HG02981 (cell line): Measurements from ENCODE around the gene ZHX3.

Experiments used
- ATAC-seq: cut with Tn5 transposase; IDR thresholded peaks from one replicate; pipeline ENCODE4 v1.9.1; 2021; ENCODE audit warnings: mild to moderate bottlenecking, moderate library complexity; ENCODE audit not compliant: unreplicated experiment

Gene ZHX3

DNA sequence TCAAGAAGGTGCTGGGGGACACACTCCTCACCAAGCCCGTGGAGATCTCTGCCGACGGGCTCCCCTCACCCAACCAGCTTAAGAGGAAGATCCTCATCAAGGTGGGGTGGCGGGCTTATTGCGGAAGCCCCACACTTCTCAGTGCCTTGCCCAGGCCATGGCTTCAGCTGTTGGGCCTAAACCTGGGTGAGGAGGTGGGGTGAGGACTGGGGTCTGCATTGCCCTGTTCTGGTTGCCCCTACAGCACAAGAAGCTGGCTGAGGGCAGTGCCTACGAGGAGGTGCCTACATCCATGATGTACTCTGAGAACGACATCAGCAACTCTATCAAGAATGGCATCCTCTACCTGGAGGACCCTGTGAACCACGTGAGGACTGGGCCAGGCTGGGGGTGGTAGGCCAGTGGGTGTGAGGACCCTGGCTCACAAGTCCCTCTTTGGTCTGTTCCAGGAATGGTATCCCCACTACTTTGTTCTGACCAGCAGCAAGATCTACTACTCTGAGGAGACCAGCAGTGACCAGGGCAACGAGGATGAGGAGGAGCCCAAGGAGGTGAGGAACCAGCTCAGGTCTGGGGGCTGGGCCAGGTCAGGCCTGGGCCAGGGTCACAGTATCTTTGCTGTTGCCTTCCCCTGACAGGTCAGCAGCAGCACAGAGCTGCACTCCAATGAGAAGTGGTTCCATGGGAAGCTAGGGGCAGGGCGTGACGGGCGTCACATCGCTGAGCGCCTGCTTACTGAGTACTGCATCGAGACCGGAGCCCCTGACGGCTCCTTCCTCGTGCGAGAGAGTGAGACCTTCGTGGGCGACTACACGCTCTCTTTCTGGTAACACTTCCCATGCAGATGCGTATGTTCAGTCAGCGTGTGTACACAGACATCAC, 152.3 kb downstream of the ZHX3 start:
- ATAC-seq = no peak

DNA sequence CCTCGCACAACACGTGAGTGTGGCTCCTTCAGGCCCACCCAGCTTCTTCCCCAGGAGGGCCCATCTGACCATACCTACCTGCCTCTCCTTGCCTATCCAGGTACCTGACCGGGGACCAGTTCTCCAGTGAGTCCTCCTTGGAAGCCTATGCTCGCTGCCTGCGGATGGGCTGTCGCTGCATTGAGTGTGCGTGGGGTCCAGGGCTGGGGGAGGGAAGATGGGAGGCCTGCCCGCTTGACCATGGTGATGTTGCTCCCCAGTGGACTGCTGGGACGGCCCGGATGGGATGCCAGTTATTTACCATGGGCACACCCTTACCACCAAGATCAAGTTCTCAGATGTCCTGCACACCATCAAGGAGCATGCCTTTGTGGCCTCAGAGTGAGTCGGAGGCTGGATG, 153.7 kb downstream of the ZHX3 start:
- ATAC-seq = no peak

DNA sequence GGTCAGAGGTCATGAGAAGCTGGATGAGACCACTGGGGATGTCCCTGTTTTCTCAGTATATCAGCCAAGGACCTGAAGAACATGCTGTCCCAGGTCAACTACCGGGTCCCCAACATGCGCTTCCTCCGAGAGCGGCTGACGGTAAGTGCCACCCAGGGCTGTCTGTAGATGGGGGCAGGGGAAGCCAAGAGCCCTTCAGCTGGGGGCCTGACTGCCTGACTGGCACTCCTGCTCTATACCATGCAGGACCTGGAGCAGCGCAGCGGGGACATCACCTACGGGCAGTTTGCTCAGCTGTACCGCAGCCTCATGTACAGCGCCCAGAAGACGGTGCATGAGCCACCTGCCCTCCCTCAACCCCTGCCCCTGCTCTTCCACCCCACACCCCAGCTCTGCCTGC, 155.1 kb downstream of the ZHX3 start:
- ATAC-seq = no peak

DNA sequence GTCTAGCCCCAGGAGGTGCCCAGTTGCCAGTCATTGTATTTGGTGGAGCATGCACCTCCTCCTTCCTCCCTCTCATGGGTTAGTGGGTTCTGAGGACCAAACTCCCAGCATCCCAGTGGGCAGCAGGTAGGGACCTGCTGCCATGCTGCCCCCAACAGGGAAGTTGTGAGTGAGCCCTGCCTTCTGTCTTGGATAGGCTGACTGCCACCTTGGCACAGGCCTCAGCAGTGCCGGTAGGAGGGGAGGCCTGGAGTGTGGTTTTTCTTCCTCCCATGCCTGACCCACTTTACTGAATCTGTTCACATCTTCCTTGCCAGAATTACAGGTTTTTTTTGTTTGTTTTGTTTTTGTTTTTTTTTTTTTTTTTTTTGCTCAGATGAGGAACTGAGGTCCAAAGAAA, 155.6 kb downstream of the ZHX3 start:
- ATAC-seq = no peak

DNA sequence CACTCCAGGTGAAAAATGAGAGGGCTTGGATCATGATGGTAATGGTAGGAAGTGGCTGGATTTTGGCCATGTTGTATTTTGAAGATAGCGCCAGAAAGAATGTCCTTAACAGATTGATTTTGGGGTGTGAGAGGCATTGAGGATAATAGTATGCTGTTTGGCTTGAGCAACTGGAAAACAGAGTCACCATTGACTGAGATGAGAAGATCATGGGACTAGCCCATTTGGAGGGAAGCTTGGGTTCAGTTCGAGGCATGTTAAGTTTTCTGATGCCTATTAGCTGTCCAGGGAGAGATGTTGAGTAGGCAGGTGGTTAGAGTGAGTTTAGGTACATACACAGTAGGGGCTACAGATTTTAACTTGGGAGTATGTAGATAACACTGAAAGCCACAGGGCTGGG, 156.8 kb downstream of the ZHX3 start:
- no peak for ATAC-seq

DNA sequence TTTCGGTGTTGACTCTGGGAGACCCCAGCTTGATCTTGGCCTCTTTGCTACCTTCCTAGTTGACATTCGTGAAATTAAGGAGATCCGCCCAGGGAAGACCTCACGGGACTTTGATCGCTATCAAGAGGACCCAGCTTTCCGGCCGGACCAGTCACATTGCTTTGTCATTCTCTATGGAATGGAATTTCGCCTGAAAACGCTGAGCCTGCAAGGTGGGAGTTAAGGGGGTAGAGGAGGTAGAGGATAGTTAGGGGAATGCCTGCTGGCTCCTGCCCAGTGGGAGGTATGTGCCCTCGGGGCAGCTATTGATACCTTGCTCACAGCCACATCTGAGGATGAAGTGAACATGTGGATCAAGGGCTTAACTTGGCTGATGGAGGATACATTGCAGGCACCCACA, 158.0 kb downstream of the ZHX3 start:
- ATAC-seq = no peak

DNA sequence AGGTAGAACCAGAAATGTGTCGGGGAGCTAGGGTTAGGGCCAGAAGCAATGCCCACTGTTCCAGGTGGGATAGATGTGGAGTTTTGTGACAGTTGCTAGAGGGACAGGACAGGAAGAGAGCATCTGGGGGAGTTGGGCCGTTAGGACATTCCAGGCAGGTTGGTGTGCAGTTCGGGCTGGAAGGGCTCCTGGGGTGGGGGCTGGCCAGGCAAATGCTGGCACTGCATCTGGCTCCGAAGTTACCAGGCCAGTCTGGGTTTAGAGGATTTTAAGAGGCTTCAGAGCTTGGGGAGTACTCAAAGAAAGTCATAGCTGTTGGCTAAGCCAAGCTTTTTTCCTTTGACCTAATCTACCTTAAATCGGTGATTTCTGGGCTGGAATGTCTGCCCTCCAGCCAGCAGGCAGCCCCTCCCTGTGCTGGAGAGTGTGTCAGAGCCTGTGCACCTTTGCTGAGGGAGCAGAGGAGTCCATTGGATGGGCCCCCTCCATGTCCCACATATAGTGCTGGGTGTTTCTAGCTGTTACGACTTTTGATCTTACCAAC, 159.4 kb downstream of the ZHX3 start:
- no peak for ATAC-seq

DNA sequence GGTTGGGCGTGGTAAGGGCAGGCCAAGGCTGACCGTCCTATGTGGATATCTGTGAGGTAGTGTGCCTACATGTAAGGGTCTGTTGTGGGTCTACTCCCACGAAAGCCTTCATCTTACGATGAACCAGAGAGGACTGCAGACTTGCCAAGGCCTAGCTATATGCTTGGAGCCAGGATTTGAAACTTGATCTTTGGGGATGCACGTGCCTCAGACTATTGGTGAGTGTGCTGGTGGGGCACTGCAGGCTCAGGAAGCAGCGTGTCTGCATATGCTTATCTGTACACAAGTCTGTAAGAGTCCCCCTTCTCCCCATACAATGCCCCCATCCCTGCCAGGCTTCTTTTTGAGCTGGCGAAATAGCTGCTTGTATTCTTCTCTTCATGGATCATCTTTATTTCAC, 162.3 kb downstream of the ZHX3 start:
- ATAC-seq = no peak

DNA sequence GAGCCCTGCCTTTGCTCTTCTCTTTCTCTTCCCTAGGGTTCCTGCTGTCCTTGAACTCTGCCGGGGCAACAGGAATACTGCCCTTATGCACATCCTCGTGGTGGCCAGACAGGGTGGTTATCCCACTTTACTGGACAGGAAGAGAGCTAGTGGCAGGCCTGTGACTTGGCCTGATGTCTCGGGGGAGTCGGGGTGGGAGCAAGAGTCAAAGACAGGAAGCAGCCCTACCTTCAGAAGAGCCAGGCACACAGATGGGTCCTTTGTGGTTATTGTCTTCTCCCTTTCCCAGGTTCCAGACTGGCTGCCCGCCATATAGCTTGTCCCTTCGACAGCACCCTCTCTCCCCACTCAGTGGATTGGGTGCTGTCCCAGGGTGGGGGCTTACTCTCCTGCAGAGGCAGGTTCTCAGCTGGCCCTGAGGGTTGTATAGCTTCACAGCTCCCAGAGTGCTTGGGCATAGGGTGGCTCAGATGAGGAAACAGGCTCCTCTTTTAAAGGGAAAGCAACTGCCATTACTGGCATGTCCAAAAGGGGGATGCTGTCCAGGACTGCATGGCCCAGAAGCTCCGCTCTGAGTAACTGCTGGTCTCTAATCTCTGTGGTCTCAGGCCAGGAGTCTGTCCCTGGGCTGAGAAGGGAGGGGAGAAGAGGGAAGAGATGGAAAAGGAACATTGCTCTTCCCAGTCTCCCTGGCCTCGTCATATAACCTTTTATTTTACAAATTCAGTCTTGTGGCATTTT, 162.9 kb downstream of the ZHX3 start:
- no peak for ATAC-seq

DNA sequence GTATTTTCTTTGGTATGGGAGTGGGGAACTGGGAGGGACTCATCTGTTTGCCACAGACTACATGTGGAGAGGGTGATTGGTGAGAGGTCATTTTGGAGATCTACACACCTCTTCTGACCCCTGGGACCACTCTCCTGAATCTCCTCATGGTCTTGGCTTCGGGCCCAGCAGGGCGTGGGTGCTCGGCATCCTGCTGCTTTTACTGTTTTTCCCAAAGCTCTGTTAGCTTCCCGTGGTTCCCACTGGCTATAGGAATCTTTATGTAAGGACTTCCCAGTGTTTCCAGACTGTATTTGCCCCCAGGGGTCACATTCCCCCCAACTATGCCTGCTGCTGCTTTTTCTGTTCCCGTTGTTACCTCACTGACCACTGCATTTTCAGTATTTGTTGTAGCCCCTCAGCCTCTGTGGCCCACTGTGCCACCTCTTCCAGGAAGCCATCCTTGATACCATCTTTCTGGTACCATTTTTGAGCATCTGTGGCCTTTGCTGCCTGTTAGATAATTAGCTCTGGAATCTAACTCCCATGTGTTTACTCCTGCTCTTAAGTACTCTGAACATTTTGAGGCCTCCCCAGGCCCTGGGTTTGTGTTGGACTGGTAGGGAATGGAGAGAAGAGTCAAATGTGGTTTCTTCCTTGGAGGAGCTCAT, 165.3 kb downstream of the ZHX3 start:
- ATAC-seq = no peak

DNA sequence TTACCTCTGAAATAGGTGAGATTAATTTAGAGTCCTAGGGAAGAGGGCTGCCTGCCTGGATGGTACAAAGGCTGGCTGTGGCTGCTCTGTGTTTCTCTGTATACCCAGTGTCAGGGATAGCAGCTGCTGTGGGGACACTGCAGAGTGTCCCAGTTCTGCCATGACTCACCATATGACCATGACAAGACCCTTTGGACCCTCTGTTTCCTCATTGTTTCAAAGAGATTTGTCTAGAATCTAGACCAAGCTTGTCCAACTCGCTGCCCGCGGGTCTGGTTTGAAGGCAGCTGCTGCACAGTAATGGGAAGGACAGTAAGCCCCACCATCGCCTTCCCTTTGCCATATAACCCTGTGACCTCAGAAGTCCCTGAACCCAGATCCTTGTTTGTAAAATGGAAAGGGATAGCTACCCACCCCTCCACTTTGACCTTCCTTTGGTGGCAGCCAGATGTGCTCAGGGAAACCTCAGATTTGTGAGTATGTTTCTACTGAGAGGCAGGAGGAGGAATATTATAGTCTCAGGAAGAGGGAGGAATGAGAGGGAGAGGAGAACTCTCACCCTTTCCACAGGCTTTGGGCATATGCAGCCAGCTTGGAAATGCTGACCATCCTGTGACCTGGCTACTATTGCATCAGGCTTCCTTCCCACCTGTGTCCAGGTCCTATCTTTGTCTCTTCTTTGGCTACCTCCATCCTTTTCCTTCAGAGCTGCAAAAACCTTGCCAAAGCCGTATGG, 166.2 kb downstream of the ZHX3 start:
- no peak for ATAC-seq

DNA sequence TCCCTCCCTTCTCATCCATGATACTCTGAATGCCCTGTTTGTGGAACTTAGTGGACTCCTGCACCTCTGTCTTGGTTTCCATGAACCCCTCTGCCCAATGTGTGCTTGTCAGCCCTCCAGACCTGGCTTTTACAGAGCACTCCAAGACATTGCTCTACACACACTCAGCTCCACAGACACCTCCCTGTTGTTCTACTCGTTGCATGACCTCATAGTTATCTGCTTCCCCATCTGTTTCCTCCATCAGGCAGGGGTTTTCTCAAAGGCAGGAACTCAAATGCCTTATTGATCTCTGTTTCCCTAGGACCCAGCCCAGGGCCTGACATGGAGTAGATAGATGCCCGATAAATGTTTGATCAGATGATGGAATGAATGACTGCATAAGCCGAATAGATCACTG, 166.9 kb downstream of the ZHX3 start:
- no peak for ATAC-seq

DNA sequence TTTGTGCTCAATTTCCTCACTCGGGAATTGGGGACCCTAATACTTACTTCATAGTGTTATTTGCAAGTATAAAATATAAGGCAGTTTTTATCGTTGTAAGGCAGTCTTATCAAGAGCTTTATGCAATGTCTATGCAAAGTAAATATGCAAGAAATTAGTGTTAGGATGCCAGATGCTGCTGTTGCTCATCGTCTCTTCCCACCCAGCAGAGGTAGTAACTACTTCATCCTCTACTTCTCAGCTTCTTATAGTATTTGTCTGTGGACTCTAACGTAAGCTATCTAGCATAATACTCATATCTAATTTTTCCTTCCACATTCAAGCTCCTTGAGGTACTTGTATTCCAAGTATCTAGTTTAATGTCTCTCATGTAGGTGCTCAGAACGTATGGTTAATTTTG, 168.6 kb downstream of the ZHX3 start:
- ATAC-seq = no peak

DNA sequence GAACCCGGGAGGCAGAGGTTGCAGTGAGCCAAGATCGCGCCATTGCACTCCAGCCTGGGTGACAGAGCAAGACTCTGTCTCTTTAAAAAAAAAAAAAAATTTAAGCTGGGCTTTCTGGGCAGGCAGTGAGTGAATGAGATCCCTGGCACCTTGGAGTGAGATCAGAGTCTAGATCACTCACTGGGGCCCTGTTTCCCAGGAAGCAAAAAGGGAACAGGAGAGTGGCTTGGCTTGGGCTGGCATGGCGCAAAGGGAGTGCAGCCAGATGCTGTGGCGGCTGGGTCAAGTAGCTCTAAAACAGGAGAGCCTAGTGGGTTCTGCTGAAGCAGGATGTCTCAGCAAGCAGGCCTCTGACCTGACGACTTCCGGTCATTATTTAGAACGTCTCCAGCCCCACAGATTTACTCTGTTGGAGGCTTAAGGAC, 169.8 kb downstream of the ZHX3 start:
- ATAC-seq = no peak

DNA sequence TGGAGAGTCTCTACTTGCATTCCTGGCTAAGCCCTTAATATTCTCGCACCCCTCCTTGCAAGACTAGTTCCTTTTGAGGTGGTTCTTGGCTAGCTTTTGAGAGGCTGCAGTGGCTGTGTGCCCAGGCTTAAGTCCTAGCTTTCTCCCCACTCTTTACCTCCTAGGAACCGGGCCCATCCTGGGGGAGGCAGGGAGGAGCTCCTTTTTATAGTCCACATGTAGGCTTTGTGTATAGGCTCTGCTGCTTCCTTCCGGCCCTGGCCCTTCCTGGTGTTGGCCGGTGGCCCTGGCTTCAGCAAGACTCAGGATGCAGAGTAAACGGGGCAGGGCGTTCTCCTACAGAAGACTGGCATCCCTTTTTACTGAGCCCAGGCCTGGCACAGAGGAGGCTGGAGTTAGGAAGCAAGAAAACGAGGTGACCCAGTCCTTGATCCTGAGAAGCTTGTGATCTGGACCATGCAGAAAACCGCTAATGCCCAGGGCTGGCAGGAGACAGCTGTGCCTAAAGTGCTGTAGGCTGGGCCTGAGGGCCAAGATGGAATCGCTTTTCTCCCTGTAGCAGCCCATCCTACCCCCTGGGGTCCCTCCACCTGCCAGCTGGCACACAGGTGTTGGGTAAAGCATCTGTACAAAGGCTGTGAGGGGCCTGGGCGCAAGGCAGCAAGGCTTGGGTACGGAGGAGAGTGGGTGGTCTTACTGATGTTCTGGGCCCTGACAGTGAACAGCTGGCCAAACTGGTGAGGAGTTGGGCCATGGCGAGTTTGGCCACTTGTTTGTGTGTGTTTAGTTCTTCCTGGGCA, 171.5 kb downstream of the ZHX3 start:
- ATAC-seq = no peak

DNA sequence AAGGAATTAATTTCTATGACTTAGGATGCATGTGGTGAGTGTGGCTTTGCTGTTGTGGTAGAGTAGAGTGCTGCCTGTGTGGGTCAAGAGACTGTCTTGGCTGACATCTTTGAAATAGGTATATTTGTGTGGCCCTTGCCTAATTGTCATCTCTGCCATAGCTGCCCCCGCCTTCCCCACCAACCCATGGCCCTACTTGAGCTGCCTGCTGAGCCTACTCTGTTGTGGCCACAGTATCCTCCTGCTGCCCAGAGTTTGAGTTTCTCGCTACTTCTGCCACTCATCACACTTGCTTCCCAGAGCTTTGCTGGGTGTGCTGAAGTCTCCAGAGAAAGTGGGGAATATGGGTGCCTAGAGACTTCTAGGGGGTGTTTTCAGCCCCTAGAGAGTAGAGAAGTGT, 172.2 kb downstream of the ZHX3 start:
- no peak for ATAC-seq

DNA sequence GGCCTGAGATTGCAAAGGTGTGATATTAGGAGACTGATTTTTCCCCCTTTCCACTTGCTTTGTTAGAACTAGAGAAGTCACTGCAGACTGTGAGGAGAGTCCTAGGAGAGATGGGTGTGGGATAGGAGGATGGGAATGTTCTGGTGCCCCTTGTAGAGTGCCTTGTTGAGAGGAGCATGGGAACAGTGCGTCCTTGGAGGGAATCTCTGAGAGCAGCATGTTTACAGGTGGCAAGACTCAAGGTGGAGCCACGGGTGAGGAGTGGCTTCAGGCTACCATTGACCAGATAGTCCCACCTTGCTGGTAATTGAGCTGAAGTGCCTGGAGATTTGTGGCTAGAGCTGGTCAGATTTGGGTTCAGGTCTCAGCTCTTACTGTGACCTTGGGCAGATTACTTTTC, 174.2 kb downstream of the ZHX3 start:
- no peak for ATAC-seq

DNA sequence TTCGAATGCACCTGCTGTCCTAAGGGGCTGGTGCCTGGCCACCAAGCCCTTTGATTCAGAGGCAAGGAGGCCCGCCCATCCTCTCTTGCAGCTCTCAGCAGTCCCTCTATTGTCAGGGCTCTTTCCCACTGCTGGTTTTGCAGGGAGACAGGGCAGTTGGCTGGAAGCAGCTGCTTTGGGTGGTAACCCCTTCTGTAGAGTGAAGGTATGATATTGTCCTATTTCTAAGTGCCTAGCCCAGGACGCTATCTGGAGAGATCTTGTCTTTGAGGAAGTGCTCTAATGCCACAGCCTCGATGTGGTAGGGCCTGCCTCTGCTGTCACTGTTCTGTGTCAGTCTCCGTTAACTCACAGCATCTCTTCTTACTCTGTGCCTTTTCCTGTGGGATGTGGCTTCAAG, 174.6 kb downstream of the ZHX3 start:
- ATAC-seq = no peak

DNA sequence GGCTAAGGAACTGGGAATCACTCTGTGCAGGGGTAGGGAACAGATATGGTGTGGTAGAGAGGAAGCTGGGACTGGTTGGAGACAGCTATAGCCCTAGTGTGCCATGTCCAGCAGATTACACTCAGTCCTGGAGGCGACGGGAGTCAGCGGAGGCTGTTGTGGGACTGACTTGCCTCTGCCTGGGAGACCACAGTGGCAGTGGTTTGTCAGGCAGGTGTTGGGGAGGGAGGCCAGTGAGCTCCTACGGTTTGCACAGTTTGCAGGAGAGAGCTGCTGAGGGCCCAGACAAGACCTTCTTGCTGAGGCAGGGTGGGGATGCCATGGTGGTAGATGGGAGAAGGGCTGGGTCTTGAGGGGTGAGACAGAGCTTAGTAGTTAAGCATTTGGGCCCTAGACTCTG, 175.3 kb downstream of the ZHX3 start:
- no peak for ATAC-seq

DNA sequence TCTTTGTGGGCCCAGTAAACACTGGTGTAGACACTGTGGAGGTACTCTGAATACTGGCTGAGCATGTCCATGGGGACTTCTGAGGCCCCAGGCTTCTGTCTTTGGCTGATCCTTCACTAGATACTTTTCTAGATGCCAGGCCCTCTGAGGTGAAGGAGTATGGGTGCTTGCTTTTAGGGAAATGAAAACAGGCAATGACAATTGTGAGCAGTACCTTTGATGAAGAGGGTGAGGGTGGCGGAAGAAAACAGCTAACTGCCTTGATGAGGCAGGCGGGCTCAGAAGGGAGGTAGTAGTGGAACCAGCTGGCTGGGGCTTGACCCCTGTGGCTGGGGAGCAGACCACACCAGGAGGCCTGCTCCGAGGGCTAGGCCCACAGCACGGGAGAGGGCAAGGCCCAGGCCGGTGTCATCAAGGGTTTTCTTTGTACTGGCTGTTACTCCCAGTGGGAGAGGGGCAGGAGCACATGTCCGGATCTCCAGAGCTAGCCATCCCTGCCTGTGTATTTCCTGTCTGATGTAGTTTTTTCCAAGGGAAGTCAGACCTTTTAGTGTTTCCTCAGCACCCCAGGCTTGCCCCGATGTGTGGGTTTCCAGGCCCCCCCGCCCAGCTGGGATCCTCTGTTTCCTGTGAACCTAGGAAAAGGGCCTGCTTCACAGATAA, 176.2 kb downstream of the ZHX3 start:
- no peak for ATAC-seq
